Measurements from ENCODE around the gene AGPAT4.
"Not testable (repeated sequence)": the region's sequence is repeated elsewhere in the genome, so short reads cannot be mapped to it uniquely, and the experiment has no call there.

The AGPAT4 gene

GRCh38 chr6:161273752-161274487 is at the start of gene AGPAT4:
AGPAT4 (minus strand) TSS chr6:161274061; CDS start chr6:161232213, 41,848 bp downstream.
- Histone ChIP-seq H3K4me1 (ENCODE audit: insufficient read depth, low read length) (peaks cover 15% of the 10 kb centered on the region), H3K9me3 (ENCODE audit: control insufficient read depth, insufficient read depth, low read length) (no peaks in the 10 kb centered on the region), H3K9ac (ENCODE audit: low read depth, low read length) (peak within 1 kb of the TSS; percentile 97), H3K36me3 (ENCODE audit: insufficient read depth, low read length) (peaks cover 3% of the 10 kb centered on the region; the same call in 1 of the 2 replicates)

GRCh38 chr6:161319231-161319630 is 45.4 kb upstream of the AGPAT4 start:
- Histone ChIP-seq H3K4me1 (ENCODE audit: insufficient read depth, low read length) (no peaks in the 10 kb centered on the region), H3K9ac (ENCODE audit: low read depth, low read length) (no peak overlapping the region), H3K9me3 (ENCODE audit: control insufficient read depth, insufficient read depth, low read length) (no peaks in the 10 kb centered on the region), H3K36me3 (ENCODE audit: insufficient read depth, low read length) (no peaks in the 10 kb centered on the region)

- no peaks in the 10 kb centered on the region for H3K4me1 ChIP-seq (ENCODE audit: insufficient read depth, low read length)
- H3K9ac ChIP-seq (ENCODE audit: low read depth, low read length) = no peak overlapping the region
- no peaks in the 10 kb centered on the region for H3K9me3 ChIP-seq (ENCODE audit: control insufficient read depth, insufficient read depth, low read length)
- no peaks in the 10 kb centered on the region for H3K36me3 ChIP-seq (ENCODE audit: insufficient read depth, low read length)
Measured at GRCh38 chr6:161318456-161318855, 44.6 kb upstream of the AGPAT4 start.

- Histone ChIP-seq H3K9me3 (ENCODE audit: control insufficient read depth, insufficient read depth, low read length) (no peaks in the 10 kb centered on the region), H3K9ac (ENCODE audit: low read depth, low read length) (no peak overlapping the region), H3K4me1 (ENCODE audit: insufficient read depth, low read length) (no peaks in the 10 kb centered on the region), H3K36me3 (ENCODE audit: insufficient read depth, low read length) (no peaks in the 10 kb centered on the region)
Measured at GRCh38 chr6:161316531-161316930, 42.7 kb upstream of the AGPAT4 start.

- H3K9ac ChIP-seq (ENCODE audit: low read depth, low read length); H3K9me3 ChIP-seq (ENCODE audit: control insufficient read depth, insufficient read depth, low read length); H3K4me1 ChIP-seq (ENCODE audit: insufficient read depth, low read length); H3K36me3 ChIP-seq (ENCODE audit: insufficient read depth, low read length): not testable (repeated sequence)
Measured at GRCh38 chr6:161315246-161315917, 41.5 kb upstream of the AGPAT4 start.

GRCh38 chr6:161314541-161315245 is 40.8 kb upstream of the AGPAT4 start:
- H3K9me3 ChIP-seq (ENCODE audit: control insufficient read depth, insufficient read depth, low read length); H3K4me1 ChIP-seq (ENCODE audit: insufficient read depth, low read length); H3K36me3 ChIP-seq (ENCODE audit: insufficient read depth, low read length); H3K9ac ChIP-seq (ENCODE audit: low read depth, low read length): not testable (repeated sequence)

- no peak overlapping the region for H3K9ac ChIP-seq (ENCODE audit: low read depth, low read length)
- H3K36me3 ChIP-seq (ENCODE audit: insufficient read depth, low read length) = no peaks in the 10 kb centered on the region
- no peaks in the 10 kb centered on the region for H3K4me1 ChIP-seq (ENCODE audit: insufficient read depth, low read length)
- no peaks in the 10 kb centered on the region for H3K9me3 ChIP-seq (ENCODE audit: control insufficient read depth, insufficient read depth, low read length)
Measured at GRCh38 chr6:161313940-161314509, 40.2 kb upstream of the AGPAT4 start.

- not testable (repeated sequence) for H3K36me3 ChIP-seq (ENCODE audit: insufficient read depth, low read length); H3K9me3 ChIP-seq (ENCODE audit: control insufficient read depth, insufficient read depth, low read length); H3K4me1 ChIP-seq (ENCODE audit: insufficient read depth, low read length); H3K9ac ChIP-seq (ENCODE audit: low read depth, low read length)
Measured at GRCh38 chr6:161313475-161313874, 39.6 kb upstream of the AGPAT4 start.

- not testable (repeated sequence) for H3K4me1 ChIP-seq (ENCODE audit: insufficient read depth, low read length); H3K9me3 ChIP-seq (ENCODE audit: control insufficient read depth, insufficient read depth, low read length); H3K36me3 ChIP-seq (ENCODE audit: insufficient read depth, low read length); H3K9ac ChIP-seq (ENCODE audit: low read depth, low read length)
Measured at GRCh38 chr6:161309774-161310173, 35.9 kb upstream of the AGPAT4 start.

- H3K36me3 ChIP-seq (ENCODE audit: insufficient read depth, low read length) = no peaks in the 10 kb centered on the region
- H3K4me1 ChIP-seq (ENCODE audit: insufficient read depth, low read length) = no peaks in the 10 kb centered on the region
- H3K9ac ChIP-seq (ENCODE audit: low read depth, low read length) = no peak overlapping the region
- no peaks in the 10 kb centered on the region for H3K9me3 ChIP-seq (ENCODE audit: control insufficient read depth, insufficient read depth, low read length)
Measured at GRCh38 chr6:161308075-161308655, 34.3 kb upstream of the AGPAT4 start.

GRCh38 chr6:161305860-161306259 is 32.0 kb upstream of the AGPAT4 start:
- no peaks in the 10 kb centered on the region for H3K36me3 ChIP-seq (ENCODE audit: insufficient read depth, low read length)
- no peaks in the 10 kb centered on the region for H3K4me1 ChIP-seq (ENCODE audit: insufficient read depth, low read length)
- H3K9me3 ChIP-seq (ENCODE audit: control insufficient read depth, insufficient read depth, low read length) = no peaks in the 10 kb centered on the region
- H3K9ac ChIP-seq (ENCODE audit: low read depth, low read length) = no peak overlapping the region

GRCh38 chr6:161303628-161304340 is 29.9 kb upstream of the AGPAT4 start:
- Histone ChIP-seq H3K9me3 (ENCODE audit: control insufficient read depth, insufficient read depth, low read length) (no peaks in the 10 kb centered on the region), H3K9ac (ENCODE audit: low read depth, low read length) (no peak overlapping the region), H3K4me1 (ENCODE audit: insufficient read depth, low read length) (no peaks in the 10 kb centered on the region), H3K36me3 (ENCODE audit: insufficient read depth, low read length) (no peaks in the 10 kb centered on the region)

- Histone ChIP-seq H3K4me1 (ENCODE audit: insufficient read depth, low read length) (no peaks in the 10 kb centered on the region), H3K9ac (ENCODE audit: low read depth, low read length) (no peak overlapping the region), H3K9me3 (ENCODE audit: control insufficient read depth, insufficient read depth, low read length) (peaks cover under 1% of the 10 kb centered on the region; the same call in 1 of the 2 replicates), H3K36me3 (ENCODE audit: insufficient read depth, low read length) (no peaks in the 10 kb centered on the region)
Measured at GRCh38 chr6:161302949-161303348, 29.1 kb upstream of the AGPAT4 start.

GRCh38 chr6:161301338-161301737 is 27.5 kb upstream of the AGPAT4 start:
- H3K9ac ChIP-seq (ENCODE audit: low read depth, low read length) = no peak overlapping the region
- peaks cover 3% of the 10 kb centered on the region for H3K9me3 ChIP-seq (ENCODE audit: control insufficient read depth, insufficient read depth, low read length)
- no peaks in the 10 kb centered on the region for H3K4me1 ChIP-seq (ENCODE audit: insufficient read depth, low read length)
- H3K36me3 ChIP-seq (ENCODE audit: insufficient read depth, low read length) = no peaks in the 10 kb centered on the region

Data from ES-I3 (cell line).